Measurements from ENCODE around the gene LPAR1.

Gene LPAR1

GRCh38 chr9:110999379-110999778 lies 38.9 kb downstream of the LPAR1 start:
- TF ChIP-seq ZFX (IDR thresholded peaks at IDR 0.05) (no peak), CTCF (conservative IDR thresholded peaks at IDR 0.05) (no peak)
- H3K27ac ChIP-seq = no peak overlapping the region

- H3K27ac ChIP-seq = no peak overlapping the region
- no peak for TF ChIP-seq ZFX (IDR thresholded peaks at IDR 0.05)
Observed at GRCh38 chr9:110997847-110998246, 40.4 kb downstream of the LPAR1 start.

GRCh38 chr9:110996436-110997220 lies 41.6 kb downstream of the LPAR1 start:
- TF ChIP-seq CTCF (conservative IDR thresholded peaks at IDR 0.05) (no peak), ZFX (IDR thresholded peaks at IDR 0.05) (no peak)
- no peak overlapping the region for H3K27ac ChIP-seq

- no peak for TF ChIP-seq CTCF (conservative IDR thresholded peaks at IDR 0.05)
- H3K27ac ChIP-seq = no peak overlapping the region
Observed at GRCh38 chr9:110995420-110996340, 42.6 kb downstream of the LPAR1 start.

- TF ChIP-seq CTCF (conservative IDR thresholded peaks at IDR 0.05) (no peak), ZFX (IDR thresholded peaks at IDR 0.05) (no peak)
- H3K27ac ChIP-seq = no peak overlapping the region
Observed at GRCh38 chr9:110994771-110995241, 43.5 kb downstream of the LPAR1 start.

- no peak for TF ChIP-seq CTCF (conservative IDR thresholded peaks at IDR 0.05)
- TF ChIP-seq ZFX (IDR thresholded peaks at IDR 0.05) = no peak
- no peak overlapping the region for H3K27ac ChIP-seq
Observed at GRCh38 chr9:110990481-110990880, 47.8 kb downstream of the LPAR1 start.

- TF ChIP-seq CTCF (conservative IDR thresholded peaks at IDR 0.05) (no peak), ZFX (IDR thresholded peaks at IDR 0.05) (no peak)
- H3K27ac ChIP-seq = no peak overlapping the region
Observed at GRCh38 chr9:110986529-110986928, 51.7 kb downstream of the LPAR1 start.
